H1 (cell line): ENCODE results near the gene CCDC63. TPM values are rescaled to one million over a fixed set of nuclear protein-coding genes. Genes with fewer than 3 reads are reported as not detected.

ENCODE experiments used
- CTCF ChIA-PET: fragments of 300-600 bp; sonication (Branson Sonifier 250); formaldehyde crosslinking; loops from one replicate; lab custom pipeline; 2021; ENCODE audit not compliant: partially characterized antibody; lab: Charles Lee
- POLR2A ChIA-PET: fragments of 300-600 bp; sonication (Branson Sonifier 250); formaldehyde crosslinking; loops from one replicate; lab custom pipeline; 2021; ENCODE audit warnings: inconsistent platforms; ENCODE audit not compliant: partially characterized antibody; lab: Charles Lee
- DNase-seq, 2 experiments: peaks; one replicate each; pipeline versions ENCODE4 v3.0.0 to v3.0.0-alpha.2; 2010 to 2022; ENCODE audit warnings: low spot score in 2 of 2, low read depth in 1 of 2, mixed read lengths in 1 of 2
- FAIRE-seq: peaks from 2 replicates; lab custom pipeline; 2011; peaks lifted over from hg19 to GRCh38; lab: Jason Lieb, UNC
- H2AFZ ChIP-seq: 2 replicates; pipeline ENCODE4 v1.8.1; 2012; ENCODE audit warnings: low read length, inconsistent platforms
- H2AK5ac ChIP-seq: 2 replicates; pipeline ENCODE4 v1.6.1; 2013; ENCODE audit warnings: low read depth, low read length
- H2BK120ac ChIP-seq: replicated peaks from 2 replicates; pipeline ENCODE3; 2013; ENCODE audit warnings: low read depth, low read length, inconsistent platforms
- H2BK12ac ChIP-seq: 2 replicates; pipeline ENCODE4 v1.6.1; 2013; ENCODE audit warnings: low read depth, low read length
- H2BK15ac ChIP-seq: 2 replicates; pipeline ENCODE4 v1.6.1; 2013; ENCODE audit warnings: low read length
- H2BK20ac ChIP-seq: 2 replicates; pipeline ENCODE4 v1.6.1; 2013; ENCODE audit warnings: low read length
- H2BK5ac ChIP-seq: 2 replicates; pipeline ENCODE4 v1.6.1; 2013; ENCODE audit warnings: low read depth, low read length
- H3K14ac ChIP-seq: 2 replicates; pipeline ENCODE4 v1.6.1; 2013; ENCODE audit warnings: inconsistent platforms; ENCODE audit not compliant: insufficient read length
- H3K18ac ChIP-seq: 2 replicates; pipeline ENCODE4 v1.6.1; 2013; ENCODE audit warnings: low read length; ENCODE audit errors: extremely low read depth
- H3K23ac ChIP-seq: 2 replicates; pipeline ENCODE4 v1.6.1; 2013; ENCODE audit warnings: inconsistent platforms; ENCODE audit not compliant: insufficient read length
- H3K23me2 ChIP-seq: 2 replicates; pipeline ENCODE4 v1.6.1; 2013; ENCODE audit warnings: low read depth, low read length
- H3K27ac ChIP-seq: 2 replicates; pipeline ENCODE4 v1.6.1; 2011; ENCODE audit warnings: low read depth, low read length, inconsistent platforms
- H3K27me3 ChIP-seq, 4 experiments: replicated peaks in 1 of 4; 1 replicate in 1 of 4; 2 replicates in 3 of 4; pipeline versions ENCODE4 v1.6.1 to v1.8.1; 2011 to 2013; ENCODE audit warnings: low read length in 3 of 4, mild to moderate bottlenecking in 3 of 4, inconsistent platforms in 2 of 4, mixed read lengths in 2 of 4, moderate library complexity in 1 of 4; ENCODE audit not compliant: control insufficient read depth in 3 of 4, insufficient read depth in 3 of 4; ENCODE audit errors: extremely low read depth in 1 of 4
- H3K36me3 ChIP-seq, 4 experiments: 2 replicates each; pipeline versions ENCODE4 v1.6.1 to v1.8.1; 2011 to 2013; ENCODE audit warnings: mild to moderate bottlenecking in 4 of 4, low read length in 3 of 4, moderate library complexity in 2 of 4, control low read depth in 1 of 4, inconsistent platforms in 1 of 4; ENCODE audit not compliant: insufficient read depth in 4 of 4, control insufficient read depth in 2 of 4
- H3K4ac ChIP-seq: replicated peaks from 2 replicates; pipeline ENCODE3; 2013; ENCODE audit warnings: low read length, low read depth, mixed read lengths, inconsistent platforms; ENCODE audit not compliant: insufficient read length
- H3K4me1 ChIP-seq, 4 experiments: replicated peaks in 1 of 4; 1 replicate in 1 of 4; 2 replicates in 3 of 4; pipeline versions ENCODE4 v1.6.1 to v1.8.1; 2011 to 2013; ENCODE audit warnings: low read length in 3 of 4, inconsistent platforms in 2 of 4, mixed read lengths in 1 of 4; ENCODE audit not compliant: insufficient read depth in 4 of 4, control insufficient read depth in 3 of 4
- H3K4me2 ChIP-seq, 2 experiments: 2 replicates each; pipeline versions ENCODE4 v1.6.1 to v1.8.1; 2011 to 2013; ENCODE audit warnings: low read depth in 2 of 2, low read length in 2 of 2, control low read depth in 1 of 2, inconsistent platforms in 1 of 2, mild to moderate bottlenecking in 1 of 2; ENCODE audit not compliant: insufficient read depth in 1 of 2
- H3K4me3 ChIP-seq, 4 experiments: fragments of 200-600, 300-600 bp in 1 of 4; sonication (generic), shearing (Covaris generic), sonication (Bioruptor Twin) in 1 of 4; 2 replicates each; pipeline versions ENCODE4 v1.5.1 to v1.8.1; 2011 to 2016; ENCODE audit warnings: low read length in 4 of 4, low read depth in 3 of 4, control low read depth in 2 of 4, inconsistent platforms in 2 of 4, mild to moderate bottlenecking in 2 of 4, mixed read lengths in 1 of 4, moderate library complexity in 1 of 4; ENCODE audit not compliant: insufficient read depth in 2 of 4; ENCODE audit errors: extremely low read depth in 1 of 4
- H3K56ac ChIP-seq: replicated peaks from 2 replicates; pipeline ENCODE3; 2013; ENCODE audit warnings: low read depth, mild to moderate bottlenecking, mixed read lengths, low read length, inconsistent platforms; ENCODE audit not compliant: insufficient read length
- H3K79me1 ChIP-seq: 2 replicates; pipeline ENCODE4 v1.6.1; 2013; ENCODE audit warnings: low read depth, low read length, control low read depth
- H3K79me2 ChIP-seq, 2 experiments: 2 replicates each; pipeline versions ENCODE4 v1.6.1 to v1.8.1; 2012 to 2013; ENCODE audit warnings: low read length in 2 of 2, mild to moderate bottlenecking in 2 of 2, inconsistent platforms in 1 of 2; ENCODE audit not compliant: insufficient read depth in 2 of 2, control insufficient read depth in 1 of 2
- H3K9ac ChIP-seq, 4 experiments: replicated peaks in 1 of 4; 1 replicate in 1 of 4; 2 replicates in 3 of 4; pipeline versions ENCODE4 v1.6.1 to v1.8.1; 2011 to 2013; ENCODE audit warnings: low read depth in 3 of 4, low read length in 3 of 4, control low read depth in 2 of 4, mild to moderate bottlenecking in 2 of 4, moderate library complexity in 2 of 4, inconsistent platforms in 1 of 4; ENCODE audit errors: extremely low read depth in 1 of 4
- H3K9me3 ChIP-seq, 2 experiments: 2 replicates each; pipeline versions ENCODE4 v1.6.1 to v1.8.1; 2012 to 2013; ENCODE audit warnings: mild to moderate bottlenecking in 2 of 2, moderate library complexity in 2 of 2, control low read depth in 1 of 2, inconsistent platforms in 1 of 2, low read depth in 1 of 2, low read length in 1 of 2, mixed read lengths in 1 of 2; ENCODE audit not compliant: insufficient read depth in 2 of 2
- H4K20me1 ChIP-seq, 2 experiments: replicated peaks in 1 of 2; 2 replicates each; pipeline versions ENCODE3 to v1.8.1; 2011 to 2013; ENCODE audit warnings: inconsistent platforms in 2 of 2, low read length in 2 of 2, mild to moderate bottlenecking in 1 of 2; ENCODE audit not compliant: insufficient read depth in 2 of 2, control insufficient read depth in 1 of 2
- H4K5ac ChIP-seq: 2 replicates; pipeline ENCODE4 v1.6.1; 2013; ENCODE audit warnings: low read length, low read depth, mixed read lengths, inconsistent platforms; ENCODE audit not compliant: insufficient read length
- H4K8ac ChIP-seq: 2 replicates; pipeline ENCODE4 v1.8.0; 2013; ENCODE audit warnings: mild to moderate bottlenecking, moderate library complexity, low read length, inconsistent platforms; ENCODE audit not compliant: insufficient read depth; ENCODE audit errors: extremely low read depth
- H4K91ac ChIP-seq: replicated peaks from 2 replicates; pipeline ENCODE3; 2013; ENCODE audit warnings: low read length, mixed read lengths, inconsistent platforms; ENCODE audit not compliant: insufficient read length
- CHD1 ChIP-seq: IDR thresholded peaks from 2 replicates; pipeline ENCODE4 v1.6.1; 2012; ENCODE audit warnings: low read depth, low read length, improper control_type of control experiment
- SIRT6 ChIP-seq: IDR thresholded peaks from one replicate; pipeline ENCODE4 v1.7.1; 2012; ENCODE audit warnings: low read length, inconsistent platforms
- SRF ChIP-seq: IDR thresholded peaks from 2 replicates; pipeline ENCODE4 v1.6.1; 2011; ENCODE audit warnings: mild to moderate bottlenecking, low read depth, low read length, moderate library complexity
- TBP ChIP-seq: IDR thresholded peaks from 2 replicates; pipeline ENCODE4 v1.6.1; 2011; ENCODE audit warnings: low read depth, low read length, improper control_type of control experiment
- WGBS, 2 experiments: shearing (Covaris generic) in 1 of 2; methylation state at CpG; one replicate each; pipeline versions ENCODE4 v1.1.6 to v1.1.7; 2013 to 2015; ENCODE audit warnings: low lambda C conversion rate in 2 of 2, mixed read lengths in 2 of 2, inconsistent platforms in 1 of 2, low coverage in 1 of 2, missing lambda C conversion rate in 1 of 2; ENCODE audit not compliant: insufficient replicate concordance in 2 of 2, insufficient coverage in 1 of 2, insufficient read length in 1 of 2; ENCODE audit errors: extremely low coverage in 1 of 2, missing lambda C conversion rate in 1 of 2; 5-methylcytosine and 5-hydroxymethylcytosine counted together
- polyA plus RNA-seq, 7 experiments: library from polyadenylated mRNA; depleted of rRNA in 3 of 7; stranded (reverse) in 5 of 7; unstranded in 2 of 7; fragments of >200 nt in 5 of 7; fragments of 200-250 nt in 2 of 7; gene quantifications; 1 replicate in 5 of 7; 2 replicates in 1 of 7; 4 replicates in 1 of 7; pipeline versions ENCODE4 v1.2.1 to v1.2.3, GENCODE V29; 2011 to 2013; ENCODE audit warnings: missing spikeins in 2 of 7, mixed read lengths in 2 of 7
- total RNA-seq: library from RNA; stranded (reverse); fragmentation: NEBNext Ultra II Directional; extraction: Animal tissue kit (Norgen Biotek cat#: 25700); gene quantifications from 2 replicates; pipeline ENCODE4 v1.2.1, GENCODE V29; 2021

The CCDC63 gene
- total and polyA plus RNA-seq, 2 of the 8 experiments (the other 6 are each of a cell fraction or from before 2014, with no cell fraction given): 0.42 to 0.93 TPM

GRCh38 chr12:110920324-110920910, 73.6 kb downstream of the CCDC63 start, which contains the start of gene MYL2:
TSS of gene MYL2 (minus strand) at chr12:110920579. CDS start at chr12:110920529, 50 bp downstream.
- Histone ChIP-seq H3K9me3 (no peaks in the 10 kb centered on the region), H3K4me1 (peaks cover 0 to 15% (median 5%) of the 10 kb centered on the region in 4 experiments; a peak in 4 of 7 replicates), H2BK5ac (no peak within 1 kb of the TSS), H3K27ac (no peak within 1 kb of the TSS), H2BK12ac (peak within 1 kb of the TSS; percentile 90; the same call in 1 of the 2 replicates), H3K4me3 (no peak within 1 kb of the TSS), H4K5ac (no peak within 1 kb of the TSS), H2BK120ac (no peak within 1 kb of the TSS), H3K79me2 (no peaks in the 10 kb centered on the region), H3K4ac (no peak within 1 kb of the TSS), H3K27me3 (no peaks in the 10 kb centered on the region), H2BK20ac (peak within 1 kb of the TSS; percentile 86; the same call in 1 of the 2 replicates), H2AFZ (no peak within 1 kb of the TSS), H4K8ac (peak within 1 kb of the TSS; percentile 69; the same call in 1 of the 2 replicates), H4K20me1 (no peaks in the 10 kb centered on the region), H4K91ac (peak within 1 kb of the TSS; percentile 93), H3K4me2 (no peak within 1 kb of the TSS), H3K79me1 (no peaks in the 10 kb centered on the region), H3K23me2 (no peaks in the 10 kb centered on the region), H3K14ac (no peak within 1 kb of the TSS), H3K23ac (no peak within 1 kb of the TSS), H3K18ac (no peak within 1 kb of the TSS; the same call in 1 of the 2 replicates), H2BK15ac (peak within 1 kb of the TSS; percentile 61; the same call in 1 of the 2 replicates), H2AK5ac (peak within 1 kb of the TSS; percentile 95; the same call in 1 of the 2 replicates), H3K36me3 (no peaks in the 10 kb centered on the region), H3K9ac (no peak within 1 kb of the TSS), H3K56ac (no peak within 1 kb of the TSS)
- no peak for DNase-seq
- WGBS, 2 experiments: 85% methylated on average over 22 of the region's 22 CpGs; no CpG with 5 or more reads in 1 of the 2 experiments
- no peak for TF ChIP-seq SIRT6
- no peak for TF ChIP-seq CHD1
- TF ChIP-seq TBP: no peak
- no peak for TF ChIP-seq SRF
- FAIRE-seq: no peak
- POLR2A ChIA-PET: interaction anchor here (1.8 to 2.8 kb wide), 2 partner anchors 11 to 23 kb away, joined by 5 to 11 read pairs; no protein-coding TSS in a partner anchor
- CTCF ChIA-PET: interaction anchor here (0.9 to 4.9 kb wide), 6 partner anchors 11 to 289 kb away, joined by 3 to 13 read pairs (median 4); no protein-coding TSS in a partner anchor
